Brain microvascular endothelial cell (primary cell): ENCODE data around the gene C2orf76.
"Not testable (repeated sequence)": the region's sequence is repeated elsewhere in the genome, so short reads cannot be mapped to it uniquely, and the experiment has no call there.

ENCODE experiments used
- DNase-seq: peaks from one replicate; pipeline ENCODE4 v3.0.0-alpha.2; 2020
- H3K27ac ChIP-seq: fragments of 250-450 bp; sonication (Bioruptor Pico); 2 replicates; pipeline ENCODE4 v1.5.1; 2020; ENCODE audit warnings: mild to moderate bottlenecking, moderate library complexity
- H3K27me3 ChIP-seq: fragments of 250-450 bp; sonication (Bioruptor Pico); replicated peaks from 2 replicates; pipeline ENCODE4 v1.5.1; 2020; ENCODE audit warnings: mild to moderate bottlenecking
- H3K36me3 ChIP-seq: fragments of 250-450 bp; sonication (Bioruptor Pico); replicated peaks from 2 replicates; pipeline ENCODE4 v1.5.1; 2020; ENCODE audit warnings: mild to moderate bottlenecking
- H3K4me3 ChIP-seq: 2 replicates; pipeline ENCODE4 v1.5.1; 2011; ENCODE audit warnings: low read depth, mild to moderate bottlenecking, control low read depth, low read length, moderate library complexity
- CTCF ChIP-seq: IDR thresholded peaks from 2 replicates; pipeline ENCODE4 v1.5.1; 2011; ENCODE audit warnings: low read depth, mild to moderate bottlenecking, moderate library complexity, low read length, control low read depth, inconsistent platforms; ENCODE audit errors: missing control alignments
- in situ Hi-C: cut with HindIII; loops from 2 replicates; pipeline ENCODE4 v1.10.0; 2017; ENCODE audit warnings: low sequenced_read_pairs, low pct_ligation_motif_present

The C2orf76 gene

GRCh38 chr2:119407430-119408220 lies 41.0 kb upstream of the C2orf76 start:
- no peaks in the 10 kb centered on the region for H3K36me3 ChIP-seq
- H3K27me3 ChIP-seq = no peaks in the 10 kb centered on the region
- in situ Hi-C loops = loop anchor here (10.0 kb wide), 1 partner anchor 67 kb away; no protein-coding TSS in a partner anchor
- peak; percentile 82 for TF ChIP-seq CTCF
- DNase-seq = peak; percentile 46
- no peak overlapping the region for H3K4me3 ChIP-seq
- no peak overlapping the region for H3K27ac ChIP-seq

- in situ Hi-C loops = loop anchor here (10.0 kb wide), 1 partner anchor 70 kb away; no protein-coding TSS in a partner anchor
- no peak overlapping the region for H3K4me3 ChIP-seq
- no peaks in the 10 kb centered on the region for H3K36me3 ChIP-seq
- no peak overlapping the region for H3K27ac ChIP-seq
- DNase-seq = no peak
- no peak for TF ChIP-seq CTCF
- H3K27me3 ChIP-seq = no peaks in the 10 kb centered on the region
Measured at GRCh38 chr2:119405151-119405550, 38.5 kb upstream of the C2orf76 start.

DNA sequence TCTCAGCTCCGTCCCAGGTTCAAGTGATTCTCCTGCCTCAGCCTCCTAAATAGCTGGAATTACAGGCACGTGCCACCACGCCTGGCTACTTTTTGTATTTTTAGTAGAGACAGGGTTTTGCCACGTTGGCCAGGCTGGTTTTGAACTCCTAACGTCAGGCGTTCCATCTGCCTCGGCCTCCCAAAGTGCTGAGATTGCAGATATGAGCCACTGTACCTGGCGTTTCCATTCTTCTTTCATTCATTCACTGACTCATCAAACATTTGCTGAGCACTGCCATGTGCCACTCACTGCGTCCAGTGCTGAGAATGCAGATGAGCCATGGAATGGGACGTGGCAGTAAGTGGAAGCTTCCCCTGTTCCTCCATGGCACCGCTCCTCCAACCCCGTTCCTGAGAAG lies 37.0 kb upstream of the C2orf76 start:
- not testable (repeated sequence) for DNase-seq, H3K4me3 ChIP-seq, H3K27me3 ChIP-seq, H3K27ac ChIP-seq, H3K36me3 ChIP-seq
- in situ Hi-C loops = loop anchor here (10.0 kb wide), 1 partner anchor 71 kb away; no protein-coding TSS in a partner anchor

GRCh38 chr2:119402645-119403560 lies 36.3 kb upstream of the C2orf76 start:
- no peak overlapping the region for H3K27ac ChIP-seq
- no peak for TF ChIP-seq CTCF

GRCh38 chr2:119402106-119402505 lies 35.5 kb upstream of the C2orf76 start:
- Histone ChIP-seq H3K4me3 (no peak overlapping the region), H3K36me3 (no peaks in the 10 kb centered on the region), H3K27ac (no peak overlapping the region), H3K27me3 (no peaks in the 10 kb centered on the region)
- in situ Hi-C loops = loop anchor here (10.0 kb wide), 1 partner anchor 73 kb away; no protein-coding TSS in a partner anchor
- TF ChIP-seq CTCF = no peak
- DNase-seq = no peak

More at GRCh38 chr2:119402645-119403560, 36.3 kb upstream of the C2orf76 start:
- in situ Hi-C loops = loop anchor here (10.0 kb wide), 1 partner anchor 72 kb away; no protein-coding TSS in a partner anchor
- Histone ChIP-seq H3K27me3 (no peaks in the 10 kb centered on the region), H3K36me3 (no peaks in the 10 kb centered on the region), H3K4me3 (no peak overlapping the region)
- no peak for DNase-seq

- H3K27me3 ChIP-seq = no peaks in the 10 kb centered on the region
- no peak overlapping the region for H3K27ac ChIP-seq
- DNase-seq = no peak
- no peaks in the 10 kb centered on the region for H3K36me3 ChIP-seq
- H3K4me3 ChIP-seq = no peak overlapping the region
- no peak for TF ChIP-seq CTCF
- in situ Hi-C loops = no loop called here
Measured at GRCh38 chr2:119397196-119397595, 30.6 kb upstream of the C2orf76 start.
